Measurements from ENCODE around the gene AKAP1.

Gene AKAP1

GRCh38 chr17:57113011-57113410, 28.0 kb downstream of the AKAP1 start:
- TF ChIP-seq CTCF (conservative IDR thresholded peaks at IDR 0.05) (no peak), ZFX (IDR thresholded peaks at IDR 0.05) (no peak)
- H3K27ac ChIP-seq: no peak overlapping the region

- no peak for TF ChIP-seq CTCF (conservative IDR thresholded peaks at IDR 0.05)
- TF ChIP-seq ZFX (IDR thresholded peaks at IDR 0.05): no peak
- H3K27ac ChIP-seq: no peak overlapping the region
These were observed 28.6 kb downstream of the AKAP1 start for GRCh38 chr17:57113656-57114055.

GRCh38 chr17:57114085-57114673, 29.1 kb downstream of the AKAP1 start:
- H3K27ac ChIP-seq: no peak overlapping the region
- no peak for TF ChIP-seq ZFX (IDR thresholded peaks at IDR 0.05)
- peak; percentile 94 for TF ChIP-seq CTCF (conservative IDR thresholded peaks at IDR 0.05)

GRCh38 chr17:57115377-57115776, 30.3 kb downstream of the AKAP1 start:
- TF ChIP-seq ZFX (IDR thresholded peaks at IDR 0.05) (no peak), CTCF (conservative IDR thresholded peaks at IDR 0.05) (no peak)
- H3K27ac ChIP-seq: no peak overlapping the region

GRCh38 chr17:57115916-57116315, 30.9 kb downstream of the AKAP1 start:
- no peak for TF ChIP-seq CTCF (conservative IDR thresholded peaks at IDR 0.05)
- TF ChIP-seq ZFX (IDR thresholded peaks at IDR 0.05): no peak
- no peak overlapping the region for H3K27ac ChIP-seq

- H3K27ac ChIP-seq: no peak overlapping the region
- TF ChIP-seq ZFX (IDR thresholded peaks at IDR 0.05) (no peak), CTCF (conservative IDR thresholded peaks at IDR 0.05) (no peak)
These were observed 32.8 kb downstream of the AKAP1 start for GRCh38 chr17:57117798-57118197.

- TF ChIP-seq CTCF (conservative IDR thresholded peaks at IDR 0.05) (no peak), ZFX (IDR thresholded peaks at IDR 0.05) (no peak)
- peak overlapping the region; percentile 66 for H3K27ac ChIP-seq
These were observed 35.8 kb downstream of the AKAP1 start for GRCh38 chr17:57120814-57121213.
